ENCODE measurements around the gene PPEF2.
"Not testable (repeated sequence)": the region's sequence is repeated elsewhere in the genome, so short reads cannot be mapped to it uniquely, and the experiment has no call there.

PPEF2 gene

DNA sequence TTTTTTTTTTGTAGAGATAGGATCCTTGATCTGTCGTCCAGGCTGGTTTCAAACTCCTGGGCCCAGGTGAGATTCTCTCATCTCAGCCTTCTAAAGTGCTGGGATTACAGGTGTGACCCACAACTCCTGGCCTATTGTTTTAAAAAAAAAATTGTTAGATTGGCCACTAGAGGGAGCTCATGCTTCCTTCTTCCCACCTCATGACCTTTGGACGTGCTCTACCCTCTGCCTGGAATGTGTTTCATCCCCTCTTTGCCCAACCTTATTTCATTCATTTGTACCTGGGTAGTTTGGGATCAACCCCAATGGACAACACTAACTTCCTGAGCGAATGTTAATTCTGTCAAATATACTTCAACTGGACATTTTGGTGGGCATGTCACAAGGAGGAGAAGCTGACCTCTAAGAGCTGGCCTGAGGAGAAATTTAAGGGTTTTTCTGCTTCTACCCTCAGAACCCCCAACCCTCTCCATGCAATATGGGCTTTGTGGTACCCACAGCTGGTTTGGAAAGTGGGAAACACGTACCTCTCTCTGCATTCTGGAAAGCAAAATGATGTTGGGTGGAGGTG, 6.4 kb downstream of the PPEF2 start:
- DNase-seq (ENCODE audit: low read depth, low spot score): no peak

DNA sequence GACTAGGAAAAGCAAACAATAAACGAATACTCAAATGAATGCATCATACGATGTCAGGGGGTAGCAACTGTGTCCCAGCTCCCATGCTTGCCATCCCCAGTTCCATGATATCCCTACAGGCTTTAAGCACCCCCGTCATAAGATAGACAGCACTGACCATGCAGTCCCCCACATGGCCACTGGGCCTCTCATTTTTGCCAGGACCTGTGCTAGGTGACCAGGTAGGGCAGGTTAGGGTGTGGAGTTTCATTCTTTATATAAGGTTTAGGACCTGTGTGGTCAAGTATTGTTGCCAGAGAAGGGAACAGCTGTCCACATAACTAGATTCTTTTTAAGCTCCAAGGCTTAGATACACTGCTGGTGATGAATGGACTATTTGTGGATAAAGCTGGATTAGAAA, 9.7 kb downstream of the PPEF2 start:
- DNase-seq (ENCODE audit: low read depth, low spot score): no peak

- DNase-seq (ENCODE audit: low read depth, low spot score): no peak
Measured at GRCh38 chr4:75891611-75892010, 10.6 kb downstream of the PPEF2 start.

- no peak for DNase-seq (ENCODE audit: low read depth, low spot score)
Measured at GRCh38 chr4:75889537-75890199, 12.6 kb downstream of the PPEF2 start.

DNA sequence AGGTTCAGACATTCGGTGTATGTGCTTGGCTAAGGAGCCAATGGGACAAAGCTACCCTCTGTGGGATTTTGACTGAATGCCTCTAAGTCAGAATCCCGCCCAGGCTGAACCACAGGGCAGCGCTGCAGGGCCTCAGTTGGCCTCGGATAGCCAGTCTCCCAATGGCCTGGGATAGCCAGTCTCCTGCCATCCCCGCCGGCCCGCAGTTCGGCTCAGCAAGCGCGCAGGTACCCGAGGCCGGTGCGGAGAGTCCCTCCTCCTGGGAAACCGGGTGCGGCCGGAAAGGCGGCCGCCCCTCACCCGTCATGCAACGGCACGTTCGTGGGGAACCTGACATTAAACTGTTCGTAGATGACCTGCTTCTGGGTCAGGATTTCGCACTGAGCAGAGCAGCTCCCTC, 16.1 kb downstream of the PPEF2 start:
- no peak for DNase-seq (ENCODE audit: low read depth, low spot score)

DNA sequence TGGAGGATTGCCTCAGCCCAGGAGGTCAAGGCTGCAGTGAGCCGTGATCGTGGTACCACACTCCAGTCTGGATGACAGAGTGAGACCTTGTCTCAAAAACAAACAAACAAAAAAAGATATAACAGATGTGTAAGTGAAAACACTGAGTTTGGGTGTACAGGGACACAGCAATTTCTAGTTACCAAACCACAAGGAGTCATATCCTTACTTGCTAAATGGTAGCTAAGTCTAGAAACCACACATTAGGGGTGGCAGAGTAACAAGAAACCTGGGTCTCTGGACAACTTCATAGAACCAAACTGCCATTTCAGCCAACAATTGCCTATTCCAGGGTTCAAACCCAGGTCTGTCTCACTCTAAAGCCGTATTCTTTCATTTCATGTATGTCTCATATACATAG, 20.8 kb downstream of the PPEF2 start:
- no peak for DNase-seq (ENCODE audit: low read depth, low spot score)

DNA sequence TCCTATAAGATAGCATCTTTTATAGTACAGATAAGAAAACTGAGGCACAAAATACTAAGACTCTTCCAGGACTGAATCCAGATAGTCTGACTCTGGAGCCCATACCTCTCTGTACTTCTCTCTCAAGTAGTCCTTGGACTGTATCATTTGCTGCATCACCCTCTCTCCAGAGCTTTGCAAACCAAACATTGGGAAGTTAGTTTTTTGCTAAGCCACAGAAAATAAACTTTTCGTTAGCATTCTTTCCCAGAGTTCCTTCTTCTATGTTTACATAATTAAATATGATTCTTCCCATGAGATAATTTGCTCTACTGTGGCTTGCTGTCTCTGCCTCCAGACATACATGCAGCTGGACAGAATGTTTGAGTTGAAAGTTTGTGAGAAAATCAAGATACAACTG, 22.0 kb downstream of the PPEF2 start:
- no peak for DNase-seq (ENCODE audit: low read depth, low spot score)

- no peak for DNase-seq (ENCODE audit: low read depth, low spot score)
Measured at GRCh38 chr4:75878246-75878756, 24.0 kb downstream of the PPEF2 start.

GRCh38 chr4:75876218-75876617, 26.0 kb downstream of the PPEF2 start:
- DNase-seq (ENCODE audit: low read depth, low spot score): no peak

- no peak for DNase-seq (ENCODE audit: low read depth, low spot score)
Measured at GRCh38 chr4:75869100-75869499, 33.2 kb downstream of the PPEF2 start.

DNA sequence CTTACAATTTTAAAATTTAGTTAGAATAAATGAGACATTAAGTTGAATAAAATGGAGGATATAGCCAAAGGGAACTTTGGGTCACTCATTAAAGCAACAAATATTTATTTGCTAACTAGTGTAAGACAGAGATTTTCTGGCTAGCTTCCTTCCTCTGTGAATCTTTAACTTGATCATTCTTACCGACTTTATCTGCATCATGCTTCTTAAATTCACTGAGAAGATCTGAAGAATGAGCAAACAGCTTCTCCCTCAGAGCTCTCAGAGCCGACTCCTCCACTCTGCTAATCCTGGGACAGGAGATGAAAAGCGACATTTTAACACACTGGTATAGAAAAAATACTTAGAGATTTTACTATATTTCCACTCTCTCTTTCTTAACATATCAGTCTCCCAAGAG, 35.1 kb downstream of the PPEF2 start:
- no peak for DNase-seq (ENCODE audit: low read depth, low spot score)

DNA sequence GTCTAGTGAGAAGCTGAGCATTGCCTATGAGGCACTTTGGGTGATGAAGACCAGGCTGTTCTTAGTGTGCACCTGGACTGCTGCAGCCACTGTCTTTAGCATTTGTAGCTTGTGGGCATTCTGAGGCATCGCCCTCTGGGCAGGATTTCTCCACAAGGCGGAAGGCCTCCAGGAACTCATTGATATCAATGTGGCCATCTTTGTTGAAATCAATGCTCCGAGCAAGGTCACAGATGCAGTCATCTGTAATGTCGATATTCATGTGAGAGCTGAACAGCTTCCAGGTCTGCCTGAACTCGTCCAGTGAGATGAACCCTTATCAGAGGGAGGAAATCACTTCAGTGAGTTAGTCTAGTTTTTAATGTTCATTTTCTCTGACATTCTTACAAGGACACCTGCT, 41.6 kb downstream of the PPEF2 start:
- no peak for DNase-seq (ENCODE audit: low read depth, low spot score)

GRCh38 chr4:75858721-75859120, 43.5 kb downstream of the PPEF2 start:
- no peak for DNase-seq (ENCODE audit: low read depth, low spot score)

DNA sequence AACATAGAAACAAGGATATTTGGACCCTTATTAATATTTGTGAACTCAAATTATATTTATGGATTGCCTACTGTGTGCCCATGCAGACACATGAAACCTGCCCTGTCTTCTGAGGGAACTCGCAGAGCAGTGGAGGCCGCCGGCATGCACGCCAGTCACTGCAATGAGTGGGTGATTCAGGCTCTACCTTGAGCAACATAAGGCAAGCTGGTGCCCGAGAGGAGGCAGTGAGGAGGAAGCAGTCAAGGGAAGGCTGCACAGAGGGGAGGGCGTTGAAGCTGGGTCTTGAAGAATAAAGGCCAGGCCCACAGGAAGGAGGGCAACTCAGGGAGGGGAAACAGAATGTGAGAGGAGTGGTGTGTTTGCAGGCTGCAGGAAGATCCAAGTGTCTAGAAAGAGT, 52.8 kb downstream of the PPEF2 start:
- DNase-seq (ENCODE audit: low read depth, low spot score): no peak

GRCh38 chr4:75848891-75849290, 53.4 kb downstream of the PPEF2 start:
- no peak for DNase-seq (ENCODE audit: low read depth, low spot score)

- not testable (repeated sequence) for DNase-seq (ENCODE audit: low read depth, low spot score)
Measured at GRCh38 chr4:75848171-75848760, 54.0 kb downstream of the PPEF2 start.

- no peak for DNase-seq (ENCODE audit: low read depth, low spot score)
Measured at GRCh38 chr4:75845992-75846391, 56.3 kb downstream of the PPEF2 start.

DNA sequence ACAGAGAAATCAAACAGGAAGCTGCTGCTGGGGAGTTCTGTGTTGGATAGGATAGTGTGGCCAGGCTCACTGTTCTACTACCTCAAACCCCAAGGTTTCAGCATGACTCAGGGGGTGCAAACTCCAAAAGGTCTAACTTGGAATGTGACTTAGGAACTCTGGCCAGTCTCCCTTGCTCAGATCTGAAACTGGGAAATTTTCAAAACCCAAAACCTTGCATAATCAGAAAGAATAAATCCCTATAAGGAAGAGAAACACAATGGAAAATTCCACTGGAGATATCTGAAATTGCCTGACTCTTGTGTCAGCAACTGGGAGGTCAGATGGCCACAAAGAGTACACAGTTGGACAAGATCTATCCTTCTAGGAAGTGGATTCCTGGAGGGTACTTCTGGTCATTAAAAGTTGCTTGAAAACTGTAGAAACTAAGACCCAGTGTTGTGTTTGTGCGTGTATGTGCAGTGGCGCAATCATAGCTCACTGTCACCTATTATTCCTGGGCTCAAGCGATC, 58.0 kb downstream of the PPEF2 start:
- no peak for DNase-seq (ENCODE audit: low read depth, low spot score)

DNA sequence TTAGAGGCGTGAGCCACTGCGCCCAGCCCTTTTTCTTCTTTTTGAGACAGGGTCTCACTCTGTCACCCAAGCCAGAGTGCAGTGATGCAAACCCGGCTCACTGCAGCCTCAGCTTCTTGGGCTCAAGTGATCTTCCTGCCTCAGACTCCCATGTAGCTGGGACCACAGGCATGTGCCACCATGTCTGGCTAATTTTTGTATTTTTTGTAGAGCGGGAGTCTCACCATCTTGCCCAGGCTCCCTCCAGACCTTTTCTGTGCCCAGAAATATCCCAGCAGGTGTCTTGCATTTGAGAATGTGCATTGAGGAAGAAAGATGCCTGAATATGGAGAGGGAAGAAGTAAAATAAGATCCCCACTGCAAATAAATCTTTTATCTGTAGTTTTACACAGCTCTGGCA, 58.7 kb downstream of the PPEF2 start:
- no peak for DNase-seq (ENCODE audit: low read depth, low spot score)

- DNase-seq (ENCODE audit: low read depth, low spot score): no peak
Measured at GRCh38 chr4:75841641-75842520, 60.4 kb downstream of the PPEF2 start.

DNA sequence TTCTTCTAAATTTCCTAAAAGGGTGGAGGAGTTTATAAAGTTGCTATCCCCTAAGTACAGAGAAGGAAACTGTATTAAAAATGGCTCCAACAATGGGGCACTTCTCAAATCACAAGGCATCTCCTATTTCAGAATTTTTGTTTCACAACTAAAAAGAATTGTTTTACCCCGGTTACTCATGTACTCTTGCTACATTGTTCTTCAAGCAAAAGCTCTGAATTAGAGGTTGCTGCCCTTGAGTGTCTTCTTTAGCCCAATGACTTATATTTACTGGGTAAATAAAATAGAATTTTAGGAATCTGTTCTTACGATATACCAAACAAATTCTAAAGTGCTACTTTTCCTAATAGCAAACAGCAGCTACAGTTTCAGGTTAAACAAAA, 67.5 kb downstream of the PPEF2 start:
- DNase-seq (ENCODE audit: low read depth, low spot score): no peak
